ENCODE measurements around the gene ADGRB2.

The ADGRB2 gene

GRCh38 chr1:31754397-31754796, 9.7 kb downstream of the ADGRB2 start:
- H3K4me1 ChIP-seq (ENCODE audit: control insufficient read depth, low read depth, low read length) = peaks cover 11% of the 10 kb centered on the region
- DNase-seq = no peak
- no peaks in the 10 kb centered on the region for H3K27me3 ChIP-seq (ENCODE audit: insufficient read depth, low read length, poor library complexity)
- no peak overlapping the region for H3K4me3 ChIP-seq (ENCODE audit: low read length)
- no peak overlapping the region for H2BK5ac ChIP-seq (ENCODE audit: low read length)
- no peak overlapping the region for H4K5ac ChIP-seq (ENCODE audit: low read length)
- no peak overlapping the region for H3K4ac ChIP-seq (ENCODE audit: low read depth, low read length)
- H3K18ac ChIP-seq (ENCODE audit: low read length) = no peak overlapping the region
- peaks cover 1% of the 10 kb centered on the region for H3K79me2 ChIP-seq (ENCODE audit: control insufficient read depth, insufficient read depth, low read length)
- H3K56ac ChIP-seq (ENCODE audit: low read length) = no peak overlapping the region
- no peak overlapping the region for H3K9ac ChIP-seq (ENCODE audit: low read length)
- H3K79me1 ChIP-seq (ENCODE audit: low read length) = peaks cover 2% of the 10 kb centered on the region
- H3K23ac ChIP-seq (ENCODE audit: low read length) = no peak overlapping the region
- no peak overlapping the region for H3K4me2 ChIP-seq (ENCODE audit: low read length)
- no peak overlapping the region for H3K27ac ChIP-seq (ENCODE audit: low read depth, low read length)
- H2BK15ac ChIP-seq (replicated peaks; ENCODE audit: low read depth) = no peak overlapping the region
- H2AK5ac ChIP-seq (ENCODE audit: low read length) = no peak overlapping the region
- WGBS (ENCODE audit: extremely low coverage, insufficient coverage, low lambda C conversion rate) = no CpG with 5 or more reads among the region's 15 CpGs
- H2BK120ac ChIP-seq (ENCODE audit: low read depth, low read length) = no peak overlapping the region
- no peak overlapping the region for H4K8ac ChIP-seq (ENCODE audit: low read depth, low read length)
- H3K36me3 ChIP-seq (ENCODE audit: control insufficient read depth, insufficient read depth, low read length) = no peaks in the 10 kb centered on the region

- Histone ChIP-seq H3K27me3 (ENCODE audit: insufficient read depth, low read length, poor library complexity) (no peaks in the 10 kb centered on the region), H3K79me1 (ENCODE audit: low read length) (no peaks in the 10 kb centered on the region), H2BK120ac (ENCODE audit: low read depth, low read length) (no peak overlapping the region), H3K23ac (ENCODE audit: low read length) (no peak overlapping the region), H3K27ac (ENCODE audit: low read depth, low read length) (no peak overlapping the region), H2BK15ac (replicated peaks; ENCODE audit: low read depth) (no peak overlapping the region), H4K5ac (ENCODE audit: low read length) (no peak overlapping the region), H3K56ac (ENCODE audit: low read length) (no peak overlapping the region), H3K4ac (ENCODE audit: low read depth, low read length) (no peak overlapping the region), H3K36me3 (ENCODE audit: control insufficient read depth, insufficient read depth, low read length) (no peaks in the 10 kb centered on the region), H3K4me2 (ENCODE audit: low read length) (no peak overlapping the region), H3K79me2 (ENCODE audit: control insufficient read depth, insufficient read depth, low read length) (no peaks in the 10 kb centered on the region), H3K9ac (ENCODE audit: low read length) (no peak overlapping the region), H3K4me1 (ENCODE audit: control insufficient read depth, low read depth, low read length) (peaks cover 8% of the 10 kb centered on the region), H3K18ac (ENCODE audit: low read length) (no peak overlapping the region), H3K4me3 (ENCODE audit: low read length) (no peak overlapping the region), H2AK5ac (ENCODE audit: low read length) (no peak overlapping the region), H2BK5ac (ENCODE audit: low read length) (no peak overlapping the region), H4K8ac (ENCODE audit: low read depth, low read length) (no peak overlapping the region)
- WGBS (ENCODE audit: extremely low coverage, insufficient coverage, low lambda C conversion rate) = no CpG with 5 or more reads among the region's 9 CpGs
- no peak for DNase-seq
These were observed 10.3 kb downstream of the ADGRB2 start for GRCh38 chr1:31753707-31754349.

- H3K27ac ChIP-seq (ENCODE audit: low read depth, low read length) = no peak overlapping the region
- no CpG with 5 or more reads among the region's 12 CpGs for WGBS (ENCODE audit: extremely low coverage, insufficient coverage, low lambda C conversion rate)
These were observed 11.1 kb downstream of the ADGRB2 start for GRCh38 chr1:31752952-31753475.

GRCh38 chr1:31752258-31752657, 11.9 kb downstream of the ADGRB2 start:
- Histone ChIP-seq H3K4ac (ENCODE audit: low read depth, low read length) (no peak overlapping the region), H4K5ac (ENCODE audit: low read length) (no peak overlapping the region), H3K27me3 (ENCODE audit: insufficient read depth, low read length, poor library complexity) (no peaks in the 10 kb centered on the region), H3K23ac (ENCODE audit: low read length) (no peak overlapping the region), H3K4me3 (ENCODE audit: low read length) (no peak overlapping the region), H3K18ac (ENCODE audit: low read length) (no peak overlapping the region), H3K9ac (ENCODE audit: low read length) (peak overlapping the region; percentile 14), H2AK5ac (ENCODE audit: low read length) (no peak overlapping the region), H3K36me3 (ENCODE audit: control insufficient read depth, insufficient read depth, low read length) (no peaks in the 10 kb centered on the region), H3K4me1 (ENCODE audit: control insufficient read depth, low read depth, low read length) (peaks cover 12% of the 10 kb centered on the region), H3K79me2 (ENCODE audit: control insufficient read depth, insufficient read depth, low read length) (no peaks in the 10 kb centered on the region), H4K8ac (ENCODE audit: low read depth, low read length) (no peak overlapping the region), H2BK15ac (replicated peaks; ENCODE audit: low read depth) (no peak overlapping the region), H3K79me1 (ENCODE audit: low read length) (no peaks in the 10 kb centered on the region), H3K56ac (ENCODE audit: low read length) (peak overlapping the region; percentile 54), H3K4me2 (ENCODE audit: low read length) (peak overlapping the region; percentile 4), H2BK120ac (ENCODE audit: low read depth, low read length) (no peak overlapping the region), H3K27ac (ENCODE audit: low read depth, low read length) (no peak overlapping the region), H2BK5ac (ENCODE audit: low read length) (no peak overlapping the region)
- peak; percentile 37 for DNase-seq
- WGBS (ENCODE audit: extremely low coverage, insufficient coverage, low lambda C conversion rate) = no CpG with 5 or more reads among the region's 7 CpGs

More at GRCh38 chr1:31752952-31753475, 11.1 kb downstream of the ADGRB2 start:
- no peaks in the 10 kb centered on the region for H3K79me1 ChIP-seq (ENCODE audit: low read length)
- H3K4ac ChIP-seq (ENCODE audit: low read depth, low read length) = no peak overlapping the region
- no peak overlapping the region for H2BK15ac ChIP-seq (replicated peaks; ENCODE audit: low read depth)
- H2AK5ac ChIP-seq (ENCODE audit: low read length) = no peak overlapping the region
- H3K36me3 ChIP-seq (ENCODE audit: control insufficient read depth, insufficient read depth, low read length) = no peaks in the 10 kb centered on the region
- no peak for DNase-seq
- no peak overlapping the region for H3K9ac ChIP-seq (ENCODE audit: low read length)
- H2BK5ac ChIP-seq (ENCODE audit: low read length) = no peak overlapping the region
- H3K23ac ChIP-seq (ENCODE audit: low read length) = no peak overlapping the region
- no peak overlapping the region for H3K18ac ChIP-seq (ENCODE audit: low read length)
- H3K79me2 ChIP-seq (ENCODE audit: control insufficient read depth, insufficient read depth, low read length) = no peaks in the 10 kb centered on the region
- peaks cover 10% of the 10 kb centered on the region for H3K4me1 ChIP-seq (ENCODE audit: control insufficient read depth, low read depth, low read length)
- no peak overlapping the region for H3K4me2 ChIP-seq (ENCODE audit: low read length)
- H4K8ac ChIP-seq (ENCODE audit: low read depth, low read length) = no peak overlapping the region
- H3K56ac ChIP-seq (ENCODE audit: low read length) = peak overlapping the region; percentile 27
- H4K5ac ChIP-seq (ENCODE audit: low read length) = no peak overlapping the region
- no peak overlapping the region for H2BK120ac ChIP-seq (ENCODE audit: low read depth, low read length)
- no peaks in the 10 kb centered on the region for H3K27me3 ChIP-seq (ENCODE audit: insufficient read depth, low read length, poor library complexity)
- no peak overlapping the region for H3K4me3 ChIP-seq (ENCODE audit: low read length)

GRCh38 chr1:31751822-31752241, 12.3 kb downstream of the ADGRB2 start:
- Histone ChIP-seq H3K27me3 (ENCODE audit: insufficient read depth, low read length, poor library complexity) (no peaks in the 10 kb centered on the region), H3K23ac (ENCODE audit: low read length) (peak overlapping the region; percentile 76), H3K4ac (ENCODE audit: low read depth, low read length) (no peak overlapping the region), H4K5ac (ENCODE audit: low read length) (peak overlapping the region; percentile 30), H2BK15ac (replicated peaks; ENCODE audit: low read depth) (no peak overlapping the region), H2BK120ac (ENCODE audit: low read depth, low read length) (no peak overlapping the region), H3K9ac (ENCODE audit: low read length) (peak overlapping the region; percentile 14), H3K27ac (ENCODE audit: low read depth, low read length) (no peak overlapping the region), H3K56ac (ENCODE audit: low read length) (peak overlapping the region; percentile 54), H2BK5ac (ENCODE audit: low read length) (peak overlapping the region; percentile 65), H3K4me1 (ENCODE audit: control insufficient read depth, low read depth, low read length) (peaks cover 12% of the 10 kb centered on the region), H3K79me2 (ENCODE audit: control insufficient read depth, insufficient read depth, low read length) (no peaks in the 10 kb centered on the region), H3K79me1 (ENCODE audit: low read length) (no peaks in the 10 kb centered on the region), H2AK5ac (ENCODE audit: low read length) (peak overlapping the region; percentile 29), H3K4me2 (ENCODE audit: low read length) (peak overlapping the region; percentile 4), H4K8ac (ENCODE audit: low read depth, low read length) (no peak overlapping the region), H3K18ac (ENCODE audit: low read length) (no peak overlapping the region), H3K4me3 (ENCODE audit: low read length) (no peak overlapping the region), H3K36me3 (ENCODE audit: control insufficient read depth, insufficient read depth, low read length) (no peaks in the 10 kb centered on the region)
- WGBS (ENCODE audit: extremely low coverage, insufficient coverage, low lambda C conversion rate) = no CpG with 5 or more reads among the region's 5 CpGs
- DNase-seq = no peak

Data from mesendoderm (in vitro differentiated cells).